DMS79 treated with DMSO at 0.1 percent for 48 hours (cell line): ENCODE data around the gene SF3B1.
"Not testable (repeated sequence)": the region's sequence is repeated elsewhere in the genome, so short reads cannot be mapped to it uniquely, and the experiment has no call there.

Source experiments
- DNase-seq: peaks from one replicate; lab custom pipeline; 2025; lab: John Stamatoyannopoulos, UW

The SF3B1 gene

DNA sequence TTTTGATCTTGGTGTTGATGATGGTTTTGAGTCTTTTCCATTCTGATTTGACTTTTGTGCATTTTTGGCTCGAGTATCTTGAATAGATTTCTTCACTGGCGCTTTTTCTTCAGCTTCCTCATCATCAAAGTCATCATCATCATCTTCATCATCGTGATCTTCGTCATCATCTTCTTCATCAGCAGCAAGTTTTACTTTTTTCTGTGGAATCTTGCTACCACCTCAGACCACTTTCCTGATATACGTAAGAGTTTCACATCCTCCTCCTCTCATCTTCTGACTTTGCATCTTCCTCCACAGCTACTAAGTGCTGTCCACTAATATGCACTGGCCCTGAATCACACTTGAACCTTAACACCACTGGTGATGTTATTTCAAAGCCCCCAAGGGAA is 54.9 kb downstream of the SF3B1 start:
- not testable (repeated sequence) for DNase-seq

DNA sequence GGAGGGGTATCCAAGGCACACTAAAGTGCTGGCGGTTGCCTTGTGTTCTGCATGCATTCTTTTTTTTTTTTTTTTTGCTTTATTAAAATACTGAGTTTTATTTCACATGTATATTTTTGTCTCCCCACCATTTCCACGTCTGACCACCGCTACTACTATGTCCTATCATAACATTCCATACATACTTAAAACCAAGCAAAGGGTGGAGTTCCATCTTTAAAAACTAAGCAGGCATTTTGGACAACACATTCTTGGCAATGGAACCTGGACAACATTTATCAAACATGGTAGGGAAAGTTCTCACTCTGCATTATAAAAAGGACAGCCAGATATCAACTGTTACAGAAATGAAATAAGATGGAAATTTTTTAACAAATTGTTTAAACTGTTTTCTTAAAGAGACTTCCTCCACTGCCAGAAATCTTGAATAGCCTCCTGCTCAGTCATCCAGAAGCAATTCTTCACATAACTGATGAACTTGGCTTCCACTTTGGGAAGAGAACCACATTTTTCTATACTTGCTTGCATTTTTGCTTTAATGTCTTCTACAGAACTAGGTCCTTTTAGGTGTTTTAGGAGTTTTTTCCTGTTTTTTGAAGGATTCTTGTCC is 55.4 kb downstream of the SF3B1 start:
- not testable (repeated sequence) for DNase-seq

DNA sequence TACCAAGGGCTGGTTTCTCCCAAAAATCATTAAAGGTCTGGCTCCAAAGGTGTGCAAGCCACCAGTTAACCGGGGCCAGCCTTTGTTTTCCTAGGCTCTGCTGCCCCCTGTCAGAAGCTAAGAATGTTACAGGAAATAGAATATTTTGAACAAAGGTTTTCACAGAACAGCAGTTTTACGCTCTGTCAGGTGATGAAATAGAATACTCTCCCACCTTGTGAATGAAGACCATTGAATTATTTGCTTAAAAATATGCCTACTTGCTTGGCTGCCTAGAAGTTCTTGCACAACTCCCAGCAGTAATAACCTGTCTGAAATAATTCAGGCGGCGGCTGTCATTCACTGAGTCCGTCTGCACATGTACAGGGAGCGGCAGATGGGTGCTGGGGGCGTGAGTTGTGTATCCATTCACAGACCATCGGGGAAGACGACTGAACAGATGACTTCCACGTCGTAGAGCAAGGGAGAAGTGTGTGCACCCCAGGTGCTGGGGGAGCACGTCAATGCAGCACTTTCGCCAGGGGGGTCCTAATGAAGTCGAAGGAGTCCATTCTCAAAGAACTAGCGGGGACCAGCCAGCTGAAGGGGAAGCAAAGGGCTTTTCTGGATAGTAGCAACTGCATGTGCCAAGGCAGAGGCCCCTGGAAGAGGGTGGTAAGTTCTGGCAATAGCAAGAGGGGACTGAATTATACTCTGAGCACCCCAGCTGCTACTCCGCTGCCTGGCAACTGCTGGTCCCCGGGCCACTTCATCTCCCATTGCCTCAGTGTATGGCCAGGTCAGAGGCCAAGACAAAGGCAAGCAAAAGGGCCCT is 56.1 kb downstream of the SF3B1 start:
- peak; percentile 79 for DNase-seq

DNA sequence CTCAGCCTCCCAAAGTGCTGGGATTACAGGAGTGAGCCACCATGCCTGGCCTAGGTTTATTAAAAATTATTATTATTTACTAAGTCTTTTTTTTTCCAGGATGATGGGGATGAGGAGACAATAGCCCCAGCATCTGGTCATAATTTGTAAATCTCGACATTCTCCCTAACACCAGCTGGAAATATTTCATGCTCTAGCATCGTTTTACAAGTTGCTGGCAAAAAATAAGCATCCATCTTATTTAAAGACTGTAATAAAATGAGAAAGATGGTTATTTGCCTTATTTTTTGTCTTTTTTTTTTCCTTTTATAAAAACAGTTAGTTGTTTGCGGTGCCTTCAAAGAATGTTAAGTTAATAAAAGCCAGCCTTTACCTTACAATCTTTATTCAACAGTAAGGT is 56.7 kb downstream of the SF3B1 start:
- DNase-seq = no peak

DNA sequence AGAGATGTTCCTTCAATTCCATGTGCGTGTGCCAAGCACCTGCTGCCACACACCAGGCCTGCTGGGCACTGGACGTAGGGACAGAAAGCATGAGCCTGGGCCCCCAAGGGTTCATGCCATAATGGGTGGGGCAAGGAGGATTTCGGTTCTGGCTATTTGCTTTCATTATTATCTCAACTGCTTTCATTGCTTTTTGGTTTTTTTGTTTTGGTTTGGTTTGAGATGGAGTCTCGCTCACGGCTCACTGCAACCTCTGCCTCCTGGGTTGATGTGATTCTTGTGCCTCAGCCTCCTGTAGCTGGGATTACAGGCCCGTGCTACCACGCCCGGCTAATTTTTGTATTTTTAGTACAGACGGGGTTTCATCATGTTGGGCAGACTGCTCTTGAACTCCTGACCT is 57.2 kb downstream of the SF3B1 start:
- no peak for DNase-seq

DNA sequence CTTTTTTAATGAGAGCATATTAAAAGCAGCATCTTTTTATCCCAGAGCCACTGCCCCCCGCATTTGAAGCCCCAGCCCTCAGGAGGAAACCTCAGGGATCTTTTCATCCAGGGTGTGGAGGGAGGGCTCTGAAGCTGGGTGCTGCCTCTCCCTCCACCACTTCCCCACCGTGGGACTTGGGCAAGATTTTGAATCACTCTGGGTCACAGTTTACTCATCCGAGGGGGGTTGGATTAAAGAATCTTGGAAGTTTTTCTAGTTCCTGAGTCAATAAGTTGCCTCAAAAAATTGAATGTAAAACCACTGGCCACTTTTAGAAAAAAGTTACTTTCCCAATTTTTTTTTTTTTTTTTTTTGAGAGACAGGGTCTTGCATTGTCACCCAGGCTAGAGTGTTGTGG is 62.2 kb downstream of the SF3B1 start:
- no peak for DNase-seq

DNA sequence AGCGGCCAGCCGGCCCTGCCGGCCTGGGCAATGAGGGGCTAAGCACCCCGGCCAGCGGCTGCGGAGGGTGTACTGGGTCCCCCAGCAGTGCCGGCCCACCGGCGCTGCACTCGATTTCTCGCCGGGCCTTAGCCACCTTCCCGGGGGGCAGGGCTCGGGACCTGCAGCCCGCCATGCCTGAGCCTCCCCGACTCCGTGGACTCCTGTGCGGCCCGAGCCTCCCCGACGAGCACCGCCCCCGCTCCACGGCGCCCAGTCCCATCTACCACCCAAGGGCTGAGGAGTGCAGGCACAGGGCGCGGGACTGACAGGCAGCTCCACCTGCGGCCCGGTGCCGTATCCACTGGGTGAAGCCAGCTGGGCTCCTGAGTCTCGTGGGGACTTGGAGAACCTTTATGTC is 64.2 kb downstream of the SF3B1 start:
- not testable (repeated sequence) for DNase-seq

DNA sequence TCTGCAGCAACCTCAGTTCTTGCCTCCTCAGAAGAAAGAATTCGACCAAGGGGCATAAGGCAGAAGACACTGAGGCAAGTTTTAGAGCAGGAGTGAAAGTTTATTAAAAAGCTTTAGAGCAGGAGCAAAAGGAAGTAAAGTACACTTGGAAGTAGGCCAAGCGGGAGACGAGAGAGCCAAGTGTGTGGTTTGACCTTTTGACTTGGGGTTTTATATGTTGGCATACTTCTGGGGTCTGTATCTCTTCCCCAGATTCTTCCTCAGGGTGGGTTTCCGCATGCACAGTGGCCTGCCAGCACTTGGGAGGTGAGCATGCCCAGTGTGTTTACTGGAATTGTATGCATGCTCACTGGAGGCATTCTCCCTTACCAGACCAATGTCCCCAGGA is 64.9 kb downstream of the SF3B1 start:
- no peak for DNase-seq

DNA sequence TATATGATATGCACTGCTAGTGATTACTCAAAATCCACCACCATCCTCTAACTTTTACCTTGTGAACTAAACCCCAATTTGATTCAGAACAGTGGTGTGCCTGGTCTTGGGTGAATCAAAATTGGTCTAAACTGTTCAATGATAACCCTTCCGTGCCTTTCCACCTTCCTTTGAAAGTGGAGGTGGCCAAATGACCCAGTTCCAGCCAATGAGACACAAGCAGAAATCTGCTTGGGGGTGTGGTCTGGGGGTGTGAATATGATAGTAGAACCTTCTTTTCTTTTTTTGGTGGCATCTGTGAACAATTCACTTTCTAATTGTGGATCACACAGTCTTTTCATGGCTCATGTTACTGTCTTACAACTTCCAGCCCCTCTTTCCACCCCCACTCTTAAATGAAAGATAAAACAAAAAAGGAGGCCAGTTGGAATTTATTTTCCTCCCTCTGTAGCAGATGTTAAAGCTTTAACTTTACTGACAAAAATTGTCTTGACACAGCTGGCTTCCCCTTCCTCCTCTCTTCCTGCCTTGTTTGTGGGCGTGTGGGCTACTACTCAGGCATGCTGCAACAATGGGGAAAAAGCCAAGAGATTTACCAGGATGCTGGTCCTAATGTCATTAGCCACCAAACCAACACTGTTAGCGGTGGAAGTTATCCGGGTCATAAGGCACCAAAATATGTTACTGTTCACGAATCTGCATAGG is 65.4 kb downstream of the SF3B1 start:
- no peak for DNase-seq

DNA sequence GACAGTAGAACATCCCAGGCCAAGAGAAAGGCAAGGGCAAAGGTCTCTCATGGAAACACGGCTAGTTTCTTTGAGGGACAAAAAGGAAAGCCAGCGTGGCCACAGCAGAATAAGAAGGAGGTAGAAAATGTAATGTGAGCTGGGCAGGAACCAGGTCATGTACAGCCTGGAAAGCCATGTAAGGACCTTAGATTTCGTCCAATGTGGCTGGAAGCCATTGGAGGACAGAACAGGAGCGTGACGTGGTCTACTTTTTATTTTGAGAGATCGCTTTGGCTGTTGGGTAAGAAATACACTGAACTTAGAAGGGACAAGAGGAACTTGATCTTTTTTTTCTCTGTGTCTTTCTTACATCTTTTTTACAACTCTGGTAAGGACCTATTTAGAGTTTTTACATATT is 66.4 kb downstream of the SF3B1 start:
- no peak for DNase-seq

DNA sequence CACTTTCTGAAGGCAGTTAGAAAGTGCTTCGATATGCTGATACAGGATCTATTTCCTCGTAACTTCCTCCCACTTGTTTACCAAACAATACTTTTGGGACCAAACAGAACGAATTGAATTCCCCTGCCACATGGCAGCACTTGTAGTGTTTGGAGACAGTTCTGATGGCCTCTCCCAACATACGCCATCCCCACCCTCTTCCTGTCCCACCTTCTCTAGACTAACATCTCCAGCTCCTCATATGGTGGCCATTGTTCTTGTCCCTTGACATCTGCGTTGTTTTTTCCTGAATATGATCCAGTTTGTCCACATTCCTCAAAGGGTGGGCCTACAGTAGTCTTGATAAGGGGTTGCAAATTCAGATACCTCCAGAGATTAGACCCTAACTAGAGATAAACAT is 70.8 kb downstream of the SF3B1 start:
- DNase-seq = no peak

DNA sequence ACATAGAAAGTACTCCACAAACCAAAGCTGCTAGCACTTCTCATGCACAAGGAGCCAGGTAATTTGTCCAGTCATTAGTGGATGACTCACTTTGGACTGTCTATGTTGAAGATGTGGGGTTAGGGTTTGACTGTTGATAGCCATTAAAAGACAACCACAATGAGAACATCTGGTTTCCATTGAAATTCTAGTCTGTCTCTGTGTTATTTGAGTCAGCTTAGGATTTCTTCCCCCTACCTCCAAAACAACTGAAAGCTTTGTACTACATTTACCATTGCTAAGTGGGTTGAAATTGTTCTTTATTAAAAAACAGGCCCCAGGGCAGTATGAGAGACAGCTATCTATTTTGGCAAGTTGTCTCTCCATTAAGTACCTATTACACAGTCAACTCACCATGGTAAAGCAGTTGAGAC is 74.1 kb downstream of the SF3B1 start:
- DNase-seq = peak; percentile 9

DNA sequence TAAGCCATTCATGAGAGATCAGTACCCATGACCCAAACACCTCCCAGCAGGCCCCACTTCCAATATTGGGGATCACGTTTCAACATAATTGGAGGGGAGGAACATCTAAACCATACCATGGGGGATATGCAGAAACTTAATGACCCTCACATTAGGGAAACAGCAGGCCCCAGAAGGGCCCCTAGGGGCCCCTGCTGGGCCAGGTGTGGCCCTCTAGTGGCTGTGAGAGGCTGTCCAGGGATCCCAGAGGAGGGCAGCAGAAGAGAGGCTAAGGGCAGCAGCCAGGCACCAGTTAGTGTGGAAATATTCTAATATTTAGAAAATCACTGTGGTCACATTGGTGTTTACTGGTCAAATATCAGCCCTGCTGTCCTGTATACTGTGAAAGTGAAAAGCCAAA is 75.0 kb downstream of the SF3B1 start:
- DNase-seq = no peak

DNA sequence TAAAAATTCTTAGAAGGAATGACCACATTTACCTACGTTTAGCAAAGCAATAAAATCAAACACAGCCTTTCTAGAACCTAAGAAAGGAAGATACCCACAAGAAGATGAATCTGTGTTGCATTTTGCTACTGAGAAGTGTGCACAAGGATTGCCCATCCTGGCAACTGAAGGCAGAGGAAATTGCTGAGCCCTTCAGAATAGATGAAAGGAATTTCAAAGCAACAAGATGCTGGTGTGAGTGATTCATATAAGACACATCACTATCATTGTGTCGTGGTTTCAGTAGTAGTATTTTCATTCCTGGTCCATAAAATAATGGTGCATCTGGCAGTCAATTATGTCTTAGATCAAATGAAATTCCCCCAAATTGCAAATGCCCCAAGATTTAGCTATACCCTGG is 75.9 kb downstream of the SF3B1 start:
- DNase-seq = no peak

DNA sequence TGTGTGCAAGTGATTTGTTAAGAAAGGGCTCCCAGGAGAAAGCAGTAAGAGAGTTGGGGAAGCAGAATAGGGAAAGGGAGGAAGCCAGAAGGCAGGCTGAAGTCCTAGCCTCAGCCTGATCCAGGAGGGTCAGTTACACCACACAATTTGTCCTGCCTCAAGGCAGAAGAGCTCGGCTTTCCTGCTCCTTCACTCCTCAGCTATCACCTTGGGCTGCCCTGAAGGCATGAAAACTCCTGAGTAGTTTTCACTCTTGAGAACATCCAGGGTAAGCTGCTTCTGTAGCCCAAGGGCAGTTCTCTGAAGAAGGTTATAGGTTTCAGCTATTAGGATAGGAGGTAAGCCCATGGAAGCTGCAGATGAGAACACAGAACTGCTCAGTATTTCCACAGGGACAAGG is 76.8 kb downstream of the SF3B1 start:
- no peak for DNase-seq

DNA sequence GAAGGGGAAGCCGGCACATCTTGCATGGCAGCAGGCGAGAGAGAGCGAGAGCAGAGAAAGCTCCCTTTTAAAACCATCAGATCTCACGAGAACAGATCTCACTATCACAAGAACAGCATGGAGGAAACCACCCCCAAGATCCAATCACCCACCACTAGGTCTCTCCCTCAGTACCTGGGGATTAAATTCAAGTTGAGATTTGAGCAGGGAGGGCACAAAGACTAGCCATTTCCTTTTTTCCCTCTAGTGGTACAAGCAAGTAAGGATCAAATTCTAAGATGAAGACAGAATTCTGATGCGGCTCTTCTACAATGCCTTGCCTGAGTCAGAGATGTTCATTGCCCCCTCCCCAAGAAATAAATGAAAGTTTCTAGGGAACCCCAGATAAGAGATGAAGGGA is 78.7 kb downstream of the SF3B1 start:
- no peak for DNase-seq

DNA sequence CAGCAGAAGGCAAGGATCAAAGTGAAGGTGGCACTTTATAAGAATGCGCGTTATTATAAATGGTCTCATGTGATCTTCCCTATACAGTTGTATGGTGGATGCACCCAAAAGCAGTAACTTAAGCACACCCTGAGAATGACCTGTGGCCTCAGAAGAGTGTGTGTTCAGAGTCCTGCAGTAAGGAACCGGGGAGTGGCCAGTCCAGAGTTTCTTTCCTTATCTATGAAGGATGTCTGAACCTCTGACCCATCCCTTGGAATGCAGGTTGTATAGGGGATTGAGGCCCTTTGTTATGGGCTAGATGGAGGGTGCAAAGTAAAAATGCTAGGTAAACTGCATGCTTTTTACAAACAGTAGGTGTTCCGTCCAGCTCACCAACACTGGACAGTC is 80.7 kb downstream of the SF3B1 start:
- DNase-seq = no peak

DNA sequence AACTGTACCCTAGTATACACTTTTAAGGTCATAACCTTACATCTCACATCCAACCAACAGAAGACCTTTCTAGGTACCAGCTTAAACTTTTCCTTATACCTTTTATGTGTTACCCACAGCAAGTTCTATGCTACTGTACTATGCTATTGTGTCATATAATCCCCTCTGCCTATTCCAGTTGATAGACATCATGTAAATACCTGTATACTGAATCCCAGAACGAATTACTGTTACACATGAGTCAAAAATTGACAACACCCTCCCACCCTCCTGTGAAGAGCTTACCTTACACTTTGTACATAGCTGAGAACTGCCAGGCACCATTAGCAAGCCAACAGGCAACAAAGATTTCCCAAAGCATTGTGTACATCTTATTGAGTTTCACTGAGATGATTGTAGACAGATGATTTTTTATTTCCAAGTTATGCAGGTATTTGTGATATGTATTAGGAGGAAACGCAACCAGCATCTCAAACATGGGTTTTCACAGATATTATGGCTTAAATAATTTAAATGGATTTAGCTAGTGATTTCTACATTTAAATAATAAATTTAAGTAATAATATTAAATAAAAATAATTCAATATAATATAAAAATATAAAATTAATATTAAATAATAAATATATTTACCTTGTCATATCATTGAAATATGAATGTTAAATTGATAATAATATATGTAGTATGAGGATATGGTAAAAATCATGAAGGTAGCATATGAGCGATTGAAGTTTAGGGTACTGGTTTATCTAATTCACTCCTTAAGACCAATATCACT is 81.2 kb downstream of the SF3B1 start:
- DNase-seq = no peak

DNA sequence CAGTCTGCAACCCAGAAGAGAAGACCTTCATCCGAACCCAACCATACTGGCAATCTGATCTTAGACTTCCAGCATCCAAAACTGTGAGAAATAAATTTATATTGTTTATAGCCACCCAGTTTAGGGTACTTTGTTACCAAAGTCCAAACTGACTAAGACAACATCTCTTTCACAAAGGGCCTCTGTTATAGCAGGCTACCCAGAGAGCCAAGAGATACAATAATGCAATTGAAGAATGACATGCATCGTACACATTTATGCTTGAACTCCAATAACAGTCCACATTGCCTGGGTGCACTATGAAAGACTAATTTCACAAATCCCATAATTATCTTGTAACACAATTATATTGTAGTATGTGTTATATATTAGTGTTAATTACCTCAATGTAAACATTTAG is 85.1 kb downstream of the SF3B1 start:
- DNase-seq = no peak

DNA sequence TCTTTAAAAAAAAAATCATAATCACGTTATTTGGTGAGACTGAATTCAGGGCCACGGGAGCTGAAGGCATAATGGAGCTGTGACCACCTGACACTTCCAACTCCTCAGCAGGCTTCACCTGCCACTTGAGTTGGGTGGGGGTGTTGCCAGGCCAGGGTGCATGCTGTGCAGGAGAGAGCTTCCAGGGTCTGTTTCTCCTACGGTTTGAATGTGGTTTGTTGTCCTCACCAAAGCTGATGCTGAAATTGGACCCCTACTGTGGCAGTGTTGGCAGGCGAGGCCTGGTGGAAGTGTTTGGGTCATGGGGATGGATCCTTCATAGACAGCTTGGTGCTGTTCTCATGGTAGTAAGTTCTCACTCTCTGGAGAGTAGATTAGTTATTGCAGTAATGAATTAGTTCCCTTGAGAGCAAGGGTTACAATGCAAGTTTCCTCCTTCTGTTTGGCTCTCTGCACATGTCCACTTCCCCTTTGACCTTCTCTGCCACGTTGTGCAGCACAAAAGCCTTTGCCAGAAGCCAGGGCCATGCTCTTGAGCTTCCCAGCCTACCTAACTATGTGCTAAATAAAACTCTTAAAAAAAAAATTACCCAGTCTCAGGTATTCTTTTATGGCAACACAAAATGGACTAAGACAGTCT is 86.0 kb downstream of the SF3B1 start:
- no peak for DNase-seq

DNA sequence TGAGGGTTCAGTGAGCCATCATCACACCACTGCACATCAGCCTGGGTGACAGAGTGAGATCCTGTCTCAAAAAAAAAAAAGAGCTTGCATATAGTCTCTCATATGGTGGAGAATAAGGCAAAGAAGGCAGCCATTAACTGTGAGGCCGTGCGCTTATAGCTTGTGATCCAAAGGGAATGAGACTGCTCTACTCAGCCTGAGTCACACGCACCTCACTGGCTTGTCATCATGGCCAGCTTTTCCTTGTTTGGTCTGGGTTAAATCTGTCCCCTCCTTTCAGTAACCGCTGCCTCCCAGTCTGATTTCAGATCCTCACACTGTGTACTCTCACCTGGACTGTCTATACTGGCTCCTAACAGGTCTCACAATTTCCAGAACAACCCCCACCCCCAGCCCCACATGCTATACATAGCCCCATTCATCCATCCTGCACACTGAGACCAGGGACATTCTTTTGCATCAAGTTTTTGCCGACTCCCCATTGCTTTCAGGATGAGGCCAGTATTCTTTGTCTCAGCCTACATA is 88.9 kb downstream of the SF3B1 start:
- DNase-seq = no peak

DNA sequence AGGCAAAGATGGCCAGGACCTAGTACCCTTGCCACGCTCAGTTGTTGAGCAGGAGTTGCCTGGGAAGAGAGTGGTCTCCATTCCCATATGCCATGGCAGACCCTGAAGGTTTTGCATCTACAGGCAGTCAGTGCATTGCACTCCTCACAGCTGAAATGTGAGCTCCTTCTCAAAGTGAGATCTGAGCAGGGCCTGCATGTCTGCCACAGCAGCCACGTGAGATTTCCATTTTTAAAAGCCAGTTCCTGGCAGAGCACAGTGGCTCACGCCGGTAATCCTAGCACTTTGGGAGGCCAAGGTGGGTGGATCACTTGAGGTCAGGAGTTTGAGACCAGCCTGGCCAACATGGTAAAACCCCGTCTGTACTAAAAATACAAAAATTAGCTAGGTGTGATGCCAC is 90.9 kb downstream of the SF3B1 start:
- not testable (repeated sequence) for DNase-seq
